Nephron progenitor cell (in vitro differentiated cells): Measurements from ENCODE around the gene OBP2A.

Experiments used
- DNase-seq: peaks from one replicate; pipeline ENCODE4 v3.0.0; 2021
- H3K27ac Mint-ChIP-seq: 2 replicates; pipeline ENCODE4 v1.8.0; 2021; ENCODE audit warnings: mild to moderate bottlenecking, moderate library complexity, mixed read lengths
- H3K27me3 Mint-ChIP-seq: 2 replicates; pipeline ENCODE4 v1.8.0; 2021; ENCODE audit warnings: mild to moderate bottlenecking, low read depth, mixed read lengths; ENCODE audit not compliant: poor library complexity
- H3K36me3 Mint-ChIP-seq: 2 replicates; pipeline ENCODE4 v1.8.0; 2021; ENCODE audit warnings: low read depth, mixed read lengths
- H3K4me1 Mint-ChIP-seq: 2 replicates; pipeline ENCODE4 v1.8.0; 2021; ENCODE audit warnings: mixed read lengths
- H3K4me3 Mint-ChIP-seq: 2 replicates; pipeline ENCODE4 v1.8.0; 2021; ENCODE audit warnings: mild to moderate bottlenecking, moderate library complexity, mixed read lengths
- H3K9me3 Mint-ChIP-seq: 2 replicates; pipeline ENCODE4 v1.8.0; 2021; ENCODE audit warnings: mild to moderate bottlenecking, moderate library complexity, mixed read lengths
- CTCF ChIP-seq: fragments of 200-600 bp; sonication (generic); IDR thresholded peaks from 2 replicates; pipeline ENCODE4 v1.5.0; 2021; ENCODE audit warnings: antibody characterized with exemption

Gene OBP2A

DNA sequence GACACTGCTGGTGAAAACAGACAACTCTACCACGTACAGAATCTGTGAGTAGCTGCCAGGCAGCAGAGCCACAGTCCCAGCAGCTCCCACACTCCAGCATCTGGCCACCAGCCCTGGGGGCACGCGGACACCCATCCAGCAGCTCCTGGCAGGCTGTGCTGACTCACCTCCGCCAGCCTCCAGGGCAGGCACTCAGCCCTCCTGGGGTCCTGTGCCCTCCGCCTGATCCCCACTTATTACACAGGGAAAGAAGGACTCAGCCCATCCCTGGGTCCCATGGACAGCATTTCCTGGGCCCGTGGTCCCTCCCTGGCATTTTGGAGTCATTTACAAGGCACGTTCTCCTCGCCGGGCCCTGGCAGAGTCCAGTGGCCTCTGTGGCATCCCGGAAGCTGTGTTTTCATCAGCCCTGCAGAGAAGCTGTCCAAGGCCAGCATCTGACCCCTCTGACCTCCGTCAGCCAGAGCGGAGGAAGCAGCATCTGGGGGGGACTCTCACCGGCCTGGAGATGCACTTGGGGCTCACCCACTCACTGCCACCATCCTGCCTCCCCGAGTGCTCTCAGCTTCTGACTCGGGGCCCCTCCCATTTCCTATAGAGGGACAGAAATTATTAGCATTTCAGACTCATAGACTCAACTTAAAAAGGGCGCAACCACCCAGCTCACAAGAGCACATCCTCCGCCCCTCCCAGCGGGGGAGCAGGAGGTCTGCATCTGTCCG, 37.2 kb downstream of the OBP2A start:
- no peak for DNase-seq
- peaks cover 11% of the 10 kb centered on the region for H3K27me3 Mint-ChIP-seq
- no peak overlapping the region for H3K4me3 Mint-ChIP-seq
- no peak overlapping the region for H3K27ac Mint-ChIP-seq
- TF ChIP-seq CTCF, result no peak
- no peaks in the 10 kb centered on the region for H3K4me1 Mint-ChIP-seq
- H3K36me3 Mint-ChIP-seq, result no peaks in the 10 kb centered on the region
- H3K9me3 Mint-ChIP-seq, result peaks cover 8% of the 10 kb centered on the region

DNA sequence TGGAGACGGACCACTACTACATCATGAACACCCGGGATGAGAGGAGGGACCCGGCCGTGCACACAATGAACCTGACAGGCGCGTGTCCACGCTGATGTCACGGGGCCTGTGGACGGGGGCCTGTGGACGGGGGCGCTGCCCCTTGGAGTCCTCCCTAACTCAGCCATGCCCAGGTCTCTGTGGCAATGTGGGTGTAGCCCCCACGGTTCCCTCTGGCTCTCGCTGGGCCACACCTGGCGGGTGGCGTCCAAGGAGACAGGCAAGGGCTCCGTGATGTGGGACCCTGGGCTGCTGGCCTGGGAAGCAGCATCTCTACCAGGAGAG, 37.7 kb downstream of the OBP2A start:
- Mint-ChIP-seq H3K4me1 (no peaks in the 10 kb centered on the region), H3K36me3 (no peaks in the 10 kb centered on the region), H3K27me3 (peaks cover 11% of the 10 kb centered on the region), H3K9me3 (peaks cover 8% of the 10 kb centered on the region), H3K4me3 (no peak overlapping the region), H3K27ac (no peak overlapping the region)
- TF ChIP-seq CTCF, result no peak
- DNase-seq, result no peak

- TF ChIP-seq CTCF, result no peak
- H3K9me3 Mint-ChIP-seq, result peaks cover 8% of the 10 kb centered on the region
- H3K4me3 Mint-ChIP-seq, result no peak overlapping the region
- H3K4me1 Mint-ChIP-seq, result no peaks in the 10 kb centered on the region
- H3K36me3 Mint-ChIP-seq, result no peaks in the 10 kb centered on the region
- DNase-seq, result no peak
- H3K27me3 Mint-ChIP-seq, result peaks cover 11% of the 10 kb centered on the region
- H3K27ac Mint-ChIP-seq, result no peak overlapping the region
Measured at GRCh38 chr9:135584371-135584770, 38.4 kb downstream of the OBP2A start.

- Mint-ChIP-seq H3K4me3 (no peak overlapping the region), H3K27me3 (peaks cover 14% of the 10 kb centered on the region), H3K27ac (no peak overlapping the region), H3K36me3 (no peaks in the 10 kb centered on the region), H3K4me1 (no peaks in the 10 kb centered on the region), H3K9me3 (peaks cover 8% of the 10 kb centered on the region)
- TF ChIP-seq CTCF, result no peak
- DNase-seq, result no peak
Measured at GRCh38 chr9:135584934-135585333, 39.0 kb downstream of the OBP2A start.

- Mint-ChIP-seq H3K4me3 (no peak overlapping the region), H3K27ac (no peak overlapping the region), H3K27me3 (peaks cover 12% of the 10 kb centered on the region), H3K9me3 (peaks cover 3% of the 10 kb centered on the region), H3K4me1 (no peaks in the 10 kb centered on the region), H3K36me3 (no peaks in the 10 kb centered on the region)
- TF ChIP-seq CTCF, result no peak
- no peak for DNase-seq
Measured at GRCh38 chr9:135586601-135587109, 40.7 kb downstream of the OBP2A start.

GRCh38 chr9:135587658-135588057, 41.7 kb downstream of the OBP2A start:
- H3K27me3 Mint-ChIP-seq, result peaks cover 7% of the 10 kb centered on the region
- H3K36me3 Mint-ChIP-seq, result no peaks in the 10 kb centered on the region
- DNase-seq, result no peak
- no peaks in the 10 kb centered on the region for H3K9me3 Mint-ChIP-seq
- no peak overlapping the region for H3K27ac Mint-ChIP-seq
- no peak overlapping the region for H3K4me3 Mint-ChIP-seq
- H3K4me1 Mint-ChIP-seq, result no peaks in the 10 kb centered on the region
- no peak for TF ChIP-seq CTCF
